ENCODE results near the gene TMEM74B.

The TMEM74B gene

DNA sequence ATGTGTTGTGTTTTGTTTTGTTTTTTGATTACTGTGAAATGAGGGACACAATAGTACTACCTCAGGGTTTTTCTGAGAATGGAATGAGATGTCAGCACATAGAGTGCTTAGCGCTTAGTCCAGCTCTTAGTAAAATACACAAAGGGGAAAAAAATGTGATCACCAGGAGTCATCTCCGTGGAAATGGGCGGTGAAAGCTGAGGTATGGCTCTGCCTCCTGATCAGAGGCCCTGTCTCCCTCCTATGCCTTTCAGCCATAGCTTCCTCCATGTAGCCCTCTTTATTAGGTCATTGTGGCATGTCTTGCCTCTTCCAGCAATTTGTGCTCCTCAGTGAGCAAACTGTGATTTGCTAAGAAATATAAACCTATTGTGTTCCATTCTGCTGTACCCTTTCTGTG, 53.4 kb downstream of the TMEM74B start:
- no peak for FAIRE-seq

- no peak for FAIRE-seq
Measured at GRCh38 chr20:1130847-1131246, 53.9 kb downstream of the TMEM74B start.

Measured in endometrium (tissue), 2 donors.